COR-L47 (cell line): Measurements from ENCODE around the gene CBLC.
"Not testable (repeated sequence)": the region's sequence is repeated elsewhere in the genome, so short reads cannot be mapped to it uniquely, and the experiment has no call there.

ENCODE experiments used
- DNase-seq: peaks from one replicate; lab custom pipeline; 2025; lab: John Stamatoyannopoulos, UW

Gene CBLC

GRCh38 chr19:44819246-44819832 is 41.6 kb downstream of the CBLC start:
- no peak for DNase-seq

- no peak for DNase-seq
Measured at GRCh38 chr19:44820648-44821609, 43.2 kb downstream of the CBLC start.

GRCh38 chr19:44822177-44822576 is 44.5 kb downstream of the CBLC start:
- no peak for DNase-seq

- no peak for DNase-seq
Measured at GRCh38 chr19:44822670-44823372, 45.1 kb downstream of the CBLC start.

GRCh38 chr19:44823373-44823698 is 45.6 kb downstream of the CBLC start:
- no peak for DNase-seq

GRCh38 chr19:44824761-44825160 is 47.1 kb downstream of the CBLC start:
- DNase-seq, result peak; percentile 24

GRCh38 chr19:44832875-44833274 is 55.2 kb downstream of the CBLC start:
- DNase-seq, result not testable (repeated sequence)

- not testable (repeated sequence) for DNase-seq
Measured at GRCh38 chr19:44834399-44834798, 56.7 kb downstream of the CBLC start.

- no peak for DNase-seq
Measured at GRCh38 chr19:44839276-44839675, 61.6 kb downstream of the CBLC start.

- DNase-seq, result no peak
Measured at GRCh38 chr19:44840811-44841210, 63.1 kb downstream of the CBLC start.

GRCh38 chr19:44841231-44841630 is 63.5 kb downstream of the CBLC start:
- DNase-seq, result no peak

- DNase-seq, result no peak
Measured at GRCh38 chr19:44845286-44845611, 67.6 kb downstream of the CBLC start.

GRCh38 chr19:44845612-44846454 is 68.1 kb downstream of the CBLC start, which contains the start of gene NECTIN2:
Gene NECTIN2, plus strand, starts transcription at chr19:44846297. Its CDS starts 229 bp downstream, at chr19:44846526.
- peak; percentile 86 for DNase-seq

GRCh38 chr19:44846455-44847143 is 68.9 kb downstream of the CBLC start:
- DNase-seq, result peak; percentile 5

GRCh38 chr19:44847144-44848035 is 69.7 kb downstream of the CBLC start:
- peak; percentile 41 for DNase-seq

GRCh38 chr19:44848036-44848811 is 70.5 kb downstream of the CBLC start:
- no peak for DNase-seq

- no peak for DNase-seq
Measured at GRCh38 chr19:44848812-44849447, 71.2 kb downstream of the CBLC start.
